ENCODE data around the gene PBOV1. TPM values are rescaled to one million over a fixed set of nuclear protein-coding genes. Genes with fewer than 3 reads are reported as not detected.

Gene PBOV1
- total RNA-seq, 1 donor: not detected

DNA sequence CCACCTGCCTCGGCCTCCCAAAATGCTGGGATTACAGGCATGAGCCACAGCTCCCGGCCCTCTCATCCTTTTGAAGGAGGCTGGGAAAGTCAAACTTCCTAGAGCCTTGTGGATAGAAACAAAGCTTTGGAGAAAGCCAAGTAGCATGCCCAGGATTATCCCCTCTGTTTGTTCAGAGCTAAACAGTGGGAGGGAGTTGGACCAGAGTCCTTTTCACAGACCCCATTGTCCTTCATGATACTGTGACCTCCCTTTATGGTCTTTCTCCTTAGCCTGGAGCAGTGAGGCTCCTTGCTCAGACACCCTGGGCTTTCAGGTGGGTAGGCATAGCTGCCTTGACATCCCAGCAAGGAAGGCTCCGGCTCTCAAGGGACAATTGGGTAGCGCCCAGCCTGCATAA lies 31.1 kb downstream of the PBOV1 start:
- DNase-seq (ENCODE audit: low read depth): no peak
- no peak for TF ChIP-seq CTCF (IDR thresholded peaks at IDR 0.05; ENCODE audit: insufficient read depth, low read depth, low read length)
- H3K4me3 ChIP-seq (ENCODE audit: low read depth, low read length): no peak overlapping the region

- H3K4me3 ChIP-seq (ENCODE audit: low read depth, low read length): no peak overlapping the region
- TF ChIP-seq CTCF (IDR thresholded peaks at IDR 0.05; ENCODE audit: insufficient read depth, low read depth, low read length): no peak
- DNase-seq (ENCODE audit: low read depth): no peak
These were observed 34.1 kb downstream of the PBOV1 start for GRCh38 chr6:138184230-138184629.

GRCh38 chr6:138183790-138184134 lies 34.5 kb downstream of the PBOV1 start:
- TF ChIP-seq CTCF (IDR thresholded peaks at IDR 0.05; ENCODE audit: insufficient read depth, low read depth, low read length): no peak
- DNase-seq (ENCODE audit: low read depth): no peak
- no peak overlapping the region for H3K4me3 ChIP-seq (ENCODE audit: low read depth, low read length)

DNA sequence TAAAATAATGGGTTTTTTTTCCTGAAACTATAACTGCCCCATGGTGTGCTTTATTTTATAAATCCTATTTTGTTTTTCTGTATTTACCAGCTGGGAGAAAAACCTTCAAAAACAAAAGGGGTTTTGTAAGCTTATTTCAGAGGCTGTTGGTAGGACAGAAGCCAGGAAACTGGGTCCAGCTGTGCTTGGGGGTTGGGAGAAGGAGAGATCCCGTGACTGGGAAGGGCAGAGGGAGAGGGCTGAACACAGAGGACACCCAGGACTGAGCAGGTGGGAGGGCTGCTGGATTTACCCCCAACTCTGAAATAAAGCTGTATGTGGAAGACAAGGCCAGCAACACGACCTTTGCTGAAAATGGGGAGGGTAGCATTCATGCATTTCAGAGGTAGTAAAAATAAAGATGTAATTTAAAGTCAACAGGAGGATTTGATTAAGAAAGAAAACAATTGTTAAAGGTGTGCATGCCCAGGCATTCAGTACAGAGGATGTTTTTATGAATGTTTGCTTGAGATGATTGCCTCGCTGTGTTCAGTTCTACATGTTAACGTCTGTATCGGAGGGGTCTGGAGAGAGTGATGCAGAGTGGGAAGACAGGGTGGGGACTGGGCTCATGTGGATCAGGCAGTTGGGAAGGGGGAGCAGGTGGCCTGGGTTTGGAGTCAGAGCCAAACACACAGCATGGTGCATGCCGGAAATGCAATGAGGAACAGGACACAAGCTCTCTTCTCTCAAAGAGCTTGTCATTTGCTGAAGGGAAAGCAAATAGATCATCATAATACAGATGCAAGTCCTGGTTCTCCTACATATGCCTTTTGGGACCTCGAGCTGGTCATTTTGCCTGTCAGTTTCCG lies 35.1 kb downstream of the PBOV1 start:
- DNase-seq (ENCODE audit: low read depth): no peak
- TF ChIP-seq CTCF (IDR thresholded peaks at IDR 0.05; ENCODE audit: insufficient read depth, low read depth, low read length): no peak
- H3K4me3 ChIP-seq (ENCODE audit: low read depth, low read length): no peak overlapping the region

GRCh38 chr6:138176652-138177232 lies 41.5 kb downstream of the PBOV1 start:
- no peak for DNase-seq (ENCODE audit: low read depth)
- no peak overlapping the region for H3K4me3 ChIP-seq (ENCODE audit: low read depth, low read length)
- no peak for TF ChIP-seq CTCF (IDR thresholded peaks at IDR 0.05; ENCODE audit: insufficient read depth, low read depth, low read length)

GRCh38 chr6:138175596-138175995 lies 42.7 kb downstream of the PBOV1 start:
- no peak overlapping the region for H3K4me3 ChIP-seq (ENCODE audit: low read depth, low read length)
- no peak for TF ChIP-seq CTCF (IDR thresholded peaks at IDR 0.05; ENCODE audit: insufficient read depth, low read depth, low read length)
- no peak for DNase-seq (ENCODE audit: low read depth)

Other genes with a start within 250 kb of the PBOV1 start
- 11.0 and 11.2 TPM in 2 replicates for gene PERP, start 111.1 kb downstream of the PBOV1 start, total RNA-seq
- gene ARFGEF3, start 56.6 kb downstream of the PBOV1 start, total RNA-seq: under 0.01 TPM in 2 replicates
- not detected in 2 replicates for gene SMIM28, start 159.4 kb upstream of the PBOV1 start, total RNA-seq
- gene HEBP2, start 185.7 kb upstream of the PBOV1 start, total RNA-seq: 13.8 and 22.2 TPM in 2 replicates